Renal cortical epithelial cell (primary cell): ENCODE data around the gene ABCG1. TPM values are rescaled to one million over a fixed set of nuclear protein-coding genes. Genes with fewer than 3 reads are reported as not detected.
A peak's percentile ranks its signal among the peaks of the same experiment; 100 is the strongest.

Experiments
- DNase-seq: peaks from one replicate; pipeline ENCODE4 v3.0.0-alpha.2; 2011; ENCODE audit warnings: low read depth
- total RNA-seq: library from RNA; depleted of rRNA; stranded (reverse); fragments of >200 nt; gene quantifications from 2 replicates; pipeline ENCODE4 v1.2.3, GENCODE V29; 2014

Gene ABCG1
- total RNA-seq, 1 donor from 2014 or later: 0.85 TPM

DNA sequence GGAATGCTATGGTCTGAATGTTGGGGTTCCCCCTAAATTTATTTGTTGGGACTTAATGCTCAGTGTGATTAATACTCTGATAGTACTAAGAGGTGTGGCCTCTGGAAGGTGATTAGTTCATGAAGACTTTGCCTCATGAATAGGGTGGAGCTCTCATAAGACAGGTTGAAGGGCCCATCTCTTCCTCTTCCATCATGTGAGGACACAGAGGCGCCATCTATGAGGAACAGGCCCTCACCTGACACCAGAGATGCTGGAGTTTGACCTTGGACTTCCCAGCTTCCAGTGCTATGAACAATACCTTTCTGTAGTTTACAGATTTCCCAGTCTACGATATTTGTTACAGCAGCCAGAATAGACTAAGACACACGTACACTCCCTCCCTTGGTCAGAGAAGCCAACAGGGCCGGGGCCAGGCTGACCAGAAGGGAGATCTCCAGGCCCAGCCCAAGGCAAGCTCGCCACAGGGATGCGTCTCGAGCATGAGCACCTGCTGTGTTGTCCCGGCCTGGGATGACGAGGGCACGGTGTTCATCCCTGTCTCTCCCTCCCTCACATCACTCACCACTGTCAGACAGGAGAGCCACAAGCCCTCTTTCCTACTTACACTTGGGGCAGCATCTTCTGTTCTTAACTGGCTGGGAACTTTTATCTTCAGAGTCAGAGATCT lies 4.7 kb upstream of the ABCG1 start:
- no peak for DNase-seq

DNA sequence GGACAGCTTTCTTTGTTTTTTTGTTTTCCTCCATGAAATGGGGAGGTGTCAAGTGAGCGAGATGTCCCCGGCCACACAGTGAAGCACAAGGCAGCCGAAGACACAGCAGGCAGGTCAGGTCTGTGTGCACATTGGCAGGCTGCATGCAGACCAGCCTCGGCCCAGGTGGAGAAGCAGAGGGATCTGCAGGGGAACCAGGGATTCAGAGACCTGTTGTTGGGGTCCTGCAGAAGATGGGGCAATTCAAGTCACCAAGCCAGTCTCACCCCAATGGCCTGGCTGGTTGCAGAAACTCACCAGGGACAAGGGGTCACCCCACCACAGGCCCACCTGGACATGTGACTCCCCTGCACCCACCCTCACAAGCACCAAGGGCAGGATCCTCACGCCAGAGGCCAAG lies 4.0 kb upstream of the ABCG1 start:
- DNase-seq: no peak

DNA sequence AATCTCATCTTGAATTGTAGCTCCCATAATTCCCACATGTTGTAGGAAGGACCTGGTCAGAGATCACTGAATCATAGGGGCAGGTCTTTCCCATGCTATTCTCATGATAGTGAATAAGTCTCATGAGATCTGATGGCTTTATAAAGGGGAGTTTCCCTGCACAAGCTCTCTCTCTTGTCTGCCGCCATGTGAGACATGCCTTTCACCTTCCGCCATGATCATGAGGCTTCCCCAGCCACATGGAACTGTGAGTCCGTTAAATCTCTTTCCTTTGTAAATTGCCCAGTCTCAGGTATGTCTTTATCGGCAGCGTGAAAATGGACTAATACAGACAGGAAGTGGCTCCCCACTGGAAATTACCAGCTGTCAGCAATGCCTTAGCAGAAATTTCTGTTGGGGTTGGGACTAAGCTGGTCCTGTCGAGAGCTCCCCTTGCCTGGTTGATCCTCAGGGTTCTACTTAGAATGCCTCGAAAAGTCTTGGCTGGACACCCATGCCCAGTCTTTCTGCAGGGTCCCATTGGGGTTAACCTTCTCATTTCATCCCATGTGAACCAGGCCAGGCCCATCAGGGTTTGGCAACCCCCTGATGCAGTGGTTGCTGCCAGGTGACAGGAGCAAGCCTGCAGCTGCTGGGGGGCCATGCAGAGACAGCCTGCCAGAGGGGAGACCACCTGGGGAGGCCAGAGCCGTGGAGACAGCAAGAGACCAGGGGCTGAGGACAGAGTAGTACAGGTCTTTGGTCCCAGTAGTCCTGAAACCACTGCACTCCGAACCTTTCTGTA lies 2.8 kb upstream of the ABCG1 start:
- no peak for DNase-seq

DNA sequence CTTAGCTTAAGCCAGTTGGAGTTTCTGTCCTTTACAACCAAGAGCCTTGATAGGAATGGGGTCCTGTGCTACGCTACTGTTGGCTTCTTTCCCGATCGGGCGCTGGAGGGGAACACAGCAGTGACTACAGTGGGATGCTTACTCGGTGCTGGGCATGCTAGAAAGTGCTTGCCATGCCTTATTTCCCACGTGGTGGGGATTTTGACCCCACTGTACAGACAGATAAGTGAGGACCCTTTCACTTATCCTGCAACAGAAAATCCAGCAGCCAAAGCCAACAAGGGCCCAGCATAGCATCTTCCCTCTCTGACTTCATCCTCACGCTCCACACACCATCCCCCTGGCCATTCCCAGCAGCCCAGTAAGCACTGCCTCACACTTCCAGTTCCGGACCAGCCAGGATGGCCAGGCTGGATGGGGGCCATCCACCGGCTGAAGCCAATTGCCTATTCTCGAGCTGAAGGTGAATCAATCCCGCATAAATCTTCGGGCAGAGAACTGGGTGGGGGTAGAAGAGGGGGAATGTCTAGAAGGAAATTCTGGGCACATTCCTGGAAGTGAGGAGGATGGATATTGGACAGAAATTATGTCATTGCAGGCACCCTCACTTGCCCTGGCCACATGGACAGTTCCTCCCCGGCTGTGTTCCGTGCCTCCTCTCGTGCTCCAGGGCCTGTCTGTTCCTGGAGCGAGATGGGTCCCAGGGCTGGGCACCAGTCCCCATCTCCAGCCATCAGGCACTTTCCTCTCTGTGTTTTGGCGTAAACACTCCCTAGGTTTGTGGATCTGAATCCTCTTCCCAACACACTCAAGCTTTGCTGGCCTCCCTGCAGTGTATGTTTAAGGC lies 2.0 kb upstream of the ABCG1 start:
- no peak for DNase-seq

DNA sequence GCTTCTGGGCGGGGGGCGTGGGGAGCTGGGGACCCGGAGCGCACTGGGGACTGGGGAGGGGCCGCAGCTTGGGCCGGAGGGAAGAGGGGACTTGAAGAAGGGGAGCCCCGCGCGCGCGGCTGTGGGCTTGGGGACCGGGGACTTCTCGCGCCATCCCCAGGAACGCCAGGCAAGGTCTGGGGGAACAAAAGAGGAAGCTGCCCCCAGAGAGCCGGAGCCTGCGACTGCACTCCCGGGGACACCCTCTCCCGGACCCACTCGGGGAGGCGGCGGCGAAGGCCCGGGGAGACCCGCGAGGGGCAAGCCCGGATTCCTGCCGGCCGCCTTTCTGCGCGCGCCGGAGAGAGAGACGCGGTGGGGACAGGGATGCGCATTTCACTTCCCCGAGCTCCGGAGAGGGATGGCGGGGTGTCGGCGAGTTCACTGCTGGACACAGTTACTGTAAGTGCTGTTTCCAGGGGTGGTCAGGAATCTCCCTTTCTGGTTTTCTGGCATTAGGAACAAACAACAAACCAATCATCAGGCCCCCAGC lies 732 bp downstream of the ABCG1 start:
- no peak for DNase-seq

DNA sequence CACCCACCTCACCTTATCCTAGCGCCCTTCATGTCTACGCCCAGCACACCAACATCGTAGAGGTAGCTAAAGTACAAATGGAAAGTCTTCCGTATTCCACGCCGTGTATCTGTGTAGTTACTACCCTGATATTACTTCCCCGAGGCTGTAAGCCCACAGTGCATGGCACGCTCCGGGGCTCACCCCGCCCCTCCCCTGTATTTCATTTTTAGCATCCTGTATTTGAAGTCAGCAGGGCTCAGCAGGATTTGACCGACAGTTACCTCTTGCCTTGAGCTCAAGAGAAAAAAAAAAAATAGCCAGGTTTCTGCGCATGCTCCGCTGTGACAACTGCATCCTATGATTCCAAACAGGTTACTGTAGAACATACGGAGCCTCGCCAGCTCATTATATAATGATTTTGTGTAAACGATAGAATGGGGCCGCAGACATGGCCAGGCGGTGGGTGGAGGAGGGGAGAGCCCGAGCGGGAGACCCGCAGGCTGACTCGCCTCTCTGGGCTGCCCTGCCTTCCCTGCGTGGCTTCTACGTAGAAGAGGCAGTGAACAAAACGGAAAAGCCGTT lies 1.3 kb downstream of the ABCG1 start:
- DNase-seq: peak; percentile 70

DNA sequence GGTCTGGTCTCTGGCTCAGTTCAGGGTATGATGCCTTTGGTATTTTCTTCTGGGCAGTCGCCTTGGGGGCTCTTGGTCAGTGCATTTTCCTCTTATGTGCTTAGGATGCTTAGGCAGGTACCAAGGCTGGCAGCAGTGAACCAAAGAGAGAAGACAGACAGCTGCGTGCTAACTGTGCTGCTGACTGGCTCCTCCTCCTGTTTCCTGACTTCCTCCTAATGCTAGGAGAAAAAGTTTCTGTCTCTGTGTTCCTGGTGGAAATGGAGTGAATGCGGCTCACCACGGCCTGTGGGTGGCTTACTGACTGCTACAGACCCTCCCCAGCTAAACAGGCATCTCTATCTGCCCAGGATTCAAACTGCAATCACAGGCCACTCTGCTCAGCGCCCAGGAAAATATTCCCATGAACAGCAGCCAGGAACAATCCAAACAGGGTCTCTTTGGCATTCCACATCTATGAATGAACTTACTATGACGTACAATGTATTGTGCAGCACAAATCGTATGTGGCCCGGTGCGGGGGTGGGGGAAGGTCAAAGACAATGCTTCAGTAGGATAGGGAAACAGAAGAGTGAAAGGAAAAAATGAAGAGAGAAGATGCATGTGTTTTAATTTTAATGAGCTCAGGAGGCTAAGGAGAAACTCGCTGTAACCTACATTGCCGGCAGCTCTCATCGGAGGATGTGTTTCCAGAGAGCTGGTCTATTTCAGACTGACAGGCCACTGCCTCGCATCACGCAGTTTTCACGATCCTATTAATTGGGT lies 2.8 kb downstream of the ABCG1 start:
- DNase-seq: no peak

DNA sequence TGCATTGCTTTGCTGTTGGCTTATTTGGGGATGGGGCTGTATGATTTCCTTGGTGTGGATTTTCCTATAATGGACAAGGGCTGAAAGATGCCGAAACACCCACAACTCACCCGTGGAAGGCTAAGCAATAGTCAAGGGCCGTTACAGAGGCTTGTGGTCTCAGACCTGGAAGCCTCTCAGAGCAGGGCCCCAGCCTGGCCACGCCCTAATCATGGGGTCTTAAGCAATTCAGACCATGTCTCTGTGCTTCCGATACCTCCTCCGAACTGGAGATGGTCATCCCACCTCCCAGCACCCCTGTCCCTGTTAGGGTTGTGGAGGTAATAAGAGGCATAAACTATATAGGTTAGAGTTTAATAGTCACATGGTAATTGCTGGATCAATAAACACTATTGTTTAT lies 3.4 kb downstream of the ABCG1 start:
- DNase-seq: no peak

DNA sequence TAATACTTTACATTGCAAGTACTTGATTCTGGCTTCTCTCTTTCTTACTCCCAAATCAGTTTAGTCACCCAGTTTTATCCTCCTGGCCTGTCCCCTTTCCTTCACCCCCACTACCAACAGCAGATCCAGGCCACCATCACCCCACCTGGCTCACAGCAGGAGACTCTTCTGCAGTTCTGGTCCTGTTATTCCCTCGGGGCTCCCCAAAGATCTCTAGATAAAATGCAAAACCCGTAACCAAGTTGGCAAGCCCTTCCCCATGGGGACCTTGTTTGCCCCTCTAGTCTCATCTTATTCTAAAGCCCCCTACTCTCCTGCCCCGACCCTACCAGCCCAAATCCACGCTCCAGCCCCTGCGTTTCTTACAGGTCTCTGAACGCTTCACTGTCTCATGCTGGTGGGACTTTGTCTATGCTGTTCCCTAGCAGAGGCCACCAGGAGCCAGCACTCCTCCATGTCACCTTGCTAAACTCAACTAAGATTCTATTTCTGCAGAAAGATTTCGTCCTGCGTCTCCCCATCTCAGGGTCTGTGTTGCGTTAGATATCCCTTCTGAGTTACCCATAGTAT lies 4.0 kb downstream of the ABCG1 start:
- DNase-seq: no peak

DNA sequence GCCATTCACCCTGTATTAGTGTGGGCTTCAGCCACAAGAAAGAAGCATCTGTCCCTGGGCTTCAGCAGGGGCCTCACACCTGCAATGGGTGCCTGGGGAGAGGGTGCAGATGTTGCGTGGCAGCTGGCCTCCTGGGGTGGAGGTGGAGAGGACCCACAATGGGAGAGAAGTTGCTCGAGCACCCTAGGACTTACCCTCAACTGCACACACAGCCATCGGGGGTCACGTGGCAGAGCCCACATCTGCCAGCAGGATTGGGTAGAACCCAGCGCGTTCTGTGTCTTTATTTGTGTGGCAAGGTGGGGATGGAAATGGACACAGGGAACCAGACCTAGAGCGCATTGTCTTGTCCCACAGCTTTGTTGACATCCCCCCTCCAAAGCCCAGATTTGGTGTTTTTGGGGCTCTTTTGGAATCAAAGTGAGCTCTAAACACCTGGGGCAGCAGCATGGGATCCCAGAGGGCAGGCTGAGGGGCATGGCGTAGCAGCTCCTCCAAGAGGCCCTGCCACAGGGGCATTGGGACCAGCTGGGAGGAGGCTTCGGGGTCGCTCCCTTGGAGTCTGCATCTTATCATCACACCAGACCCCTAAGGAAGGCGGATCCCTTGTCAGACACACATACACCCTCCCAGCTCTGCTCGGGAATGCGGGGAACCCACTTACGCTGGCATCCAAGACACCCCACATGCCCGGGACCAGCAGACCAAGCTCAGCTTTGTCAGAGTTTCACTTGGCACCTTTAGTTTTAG lies 5.1 kb downstream of the ABCG1 start:
- DNase-seq: no peak

DNA sequence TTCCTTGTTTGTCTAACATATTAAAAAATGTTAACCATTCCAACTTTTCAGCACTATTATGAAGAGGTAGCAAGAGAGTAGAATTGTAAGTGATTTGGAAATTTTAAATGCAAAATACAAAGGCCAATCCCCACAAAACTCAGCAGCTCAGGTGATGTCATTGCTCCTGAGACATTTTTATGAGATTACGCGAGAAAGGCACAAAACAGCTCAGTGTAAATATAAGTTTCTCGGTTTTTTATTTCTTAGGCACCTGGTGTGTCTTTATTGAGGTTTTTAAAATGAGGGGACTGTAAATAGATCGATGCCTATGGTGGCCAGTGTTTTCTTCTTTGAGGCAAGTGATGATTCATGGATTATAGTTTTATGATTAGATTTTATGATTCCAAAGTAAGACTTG lies 6.1 kb downstream of the ABCG1 start:
- DNase-seq: no peak

DNA sequence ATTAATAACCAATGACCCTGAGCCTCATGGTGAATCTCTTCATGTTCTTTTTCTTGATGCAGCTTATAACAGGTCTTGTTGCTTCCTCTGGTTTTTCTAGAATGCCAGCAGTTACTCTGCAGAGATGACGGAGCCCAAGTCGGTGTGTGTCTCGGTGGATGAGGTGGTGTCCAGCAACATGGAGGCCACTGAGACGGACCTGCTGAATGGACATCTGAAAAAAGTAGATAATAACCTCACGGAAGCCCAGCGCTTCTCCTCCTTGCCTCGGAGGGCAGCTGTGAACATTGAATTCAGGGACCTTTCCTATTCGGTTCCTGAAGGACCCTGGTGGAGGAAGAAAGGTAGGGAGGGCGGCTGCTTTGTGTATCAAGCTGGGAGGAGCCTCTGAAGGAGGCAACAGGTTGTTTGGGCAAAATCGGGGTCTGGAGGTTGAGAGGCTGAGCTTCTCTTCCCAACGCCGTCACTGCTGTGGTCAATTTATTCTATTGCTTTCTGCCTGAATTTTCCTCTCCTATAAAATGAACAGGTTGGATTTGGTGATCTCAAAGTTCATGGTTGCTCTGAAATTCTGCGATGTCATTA lies 6.7 kb downstream of the ABCG1 start:
- DNase-seq: no peak

DNA sequence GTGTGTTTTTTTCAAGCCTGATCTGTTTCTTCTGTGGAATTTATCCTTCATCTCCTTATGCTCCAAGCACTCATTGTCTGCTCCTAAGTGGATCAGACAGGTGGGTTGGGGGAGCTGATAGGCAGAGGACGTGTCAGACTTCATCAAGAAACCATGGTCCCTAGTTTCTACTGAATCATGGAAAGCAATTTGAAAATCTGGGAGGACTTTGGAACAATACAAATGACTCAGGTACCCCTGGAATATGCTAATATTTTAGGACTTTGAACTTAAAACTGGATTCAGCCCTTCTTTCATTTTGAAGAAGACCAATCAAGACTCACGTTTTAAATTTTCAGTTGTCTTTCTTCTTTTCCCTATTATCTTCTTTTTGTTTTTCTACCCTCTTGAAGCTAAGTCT lies 7.7 kb downstream of the ABCG1 start:
- DNase-seq: no peak

DNA sequence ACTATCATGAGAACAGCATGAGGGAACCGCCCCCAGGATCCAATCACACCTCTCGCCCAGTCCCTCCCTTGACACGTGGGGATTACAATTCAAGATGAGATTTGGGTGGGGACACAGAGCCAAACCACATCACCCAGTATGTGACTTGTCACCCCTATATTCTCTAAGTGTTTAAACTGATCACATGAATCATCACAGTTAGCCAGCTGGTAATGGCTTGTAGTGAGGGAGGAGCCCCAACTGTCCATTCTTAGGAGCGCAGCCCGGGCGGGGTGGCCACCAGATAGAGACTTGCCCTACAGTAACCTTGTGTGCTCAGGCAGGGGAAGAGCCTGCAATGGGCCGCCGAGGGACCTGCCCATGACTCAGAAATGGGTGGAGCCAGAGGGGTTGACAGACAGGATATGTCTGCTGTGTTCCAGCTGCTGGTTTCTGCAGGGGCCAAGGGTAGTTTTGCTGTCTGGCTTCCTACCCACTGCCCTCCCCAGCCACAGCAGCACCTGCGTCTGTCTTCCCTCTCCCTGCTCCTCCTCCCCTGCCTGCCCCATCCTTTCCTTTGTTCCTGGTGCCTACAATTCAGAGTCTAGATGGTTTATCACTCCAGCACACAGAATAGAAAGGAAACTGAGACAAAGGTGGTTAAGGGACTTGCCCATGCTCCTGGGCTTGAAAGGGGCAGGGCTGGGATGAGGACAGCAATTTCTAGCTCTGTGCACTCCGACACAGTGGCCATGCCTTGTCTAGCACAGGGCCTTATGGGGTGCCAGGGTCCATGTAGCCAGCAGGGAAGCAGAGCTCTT lies 9.2 kb downstream of the ABCG1 start:
- peak; percentile 71 for DNase-seq

DNA sequence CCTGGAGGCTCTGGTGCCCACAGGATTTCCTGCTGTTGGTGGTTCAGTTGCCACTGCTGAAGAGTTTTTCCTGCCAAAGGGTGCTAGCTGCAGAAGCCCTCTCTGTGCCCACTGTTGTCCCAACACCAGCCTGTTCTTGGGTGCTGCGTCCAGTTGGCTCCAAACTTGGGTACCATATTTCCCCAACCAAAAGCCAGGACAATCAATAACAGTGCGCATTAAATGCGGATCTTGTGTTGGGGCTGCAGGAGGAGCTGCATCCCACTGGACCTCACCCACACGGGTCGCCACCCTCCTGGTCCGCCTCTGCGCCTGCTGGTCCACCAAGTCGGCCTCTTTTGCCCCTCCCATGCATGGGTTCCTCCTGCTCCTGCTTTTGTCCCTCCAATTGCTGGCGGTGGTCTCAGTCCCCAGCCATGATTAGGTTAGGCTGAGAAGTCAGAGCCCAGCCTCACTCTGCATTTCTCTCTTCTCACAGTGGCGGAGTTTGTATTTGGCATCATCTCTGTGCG lies 9.8 kb downstream of the ABCG1 start:
- no peak for DNase-seq

DNA sequence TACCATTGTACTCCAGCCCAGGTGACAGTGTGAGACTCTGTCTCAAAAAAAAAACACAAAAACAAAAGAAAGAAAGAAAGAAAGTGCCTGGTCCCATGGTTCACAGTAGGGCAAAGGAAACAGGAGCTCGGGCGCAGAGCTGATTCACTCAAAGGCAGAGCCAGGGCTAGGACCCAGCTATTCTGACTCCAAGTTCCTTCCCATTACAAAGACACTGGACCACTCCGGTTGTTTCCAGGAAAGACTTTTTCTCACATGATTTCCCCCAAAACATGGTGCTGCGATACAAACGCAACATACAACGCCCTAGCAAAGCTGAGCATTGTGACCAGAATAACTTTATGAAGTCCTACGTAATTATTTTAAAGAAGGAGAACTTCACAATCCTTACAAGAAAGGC lies 10.7 kb downstream of the ABCG1 start:
- no peak for DNase-seq

DNA sequence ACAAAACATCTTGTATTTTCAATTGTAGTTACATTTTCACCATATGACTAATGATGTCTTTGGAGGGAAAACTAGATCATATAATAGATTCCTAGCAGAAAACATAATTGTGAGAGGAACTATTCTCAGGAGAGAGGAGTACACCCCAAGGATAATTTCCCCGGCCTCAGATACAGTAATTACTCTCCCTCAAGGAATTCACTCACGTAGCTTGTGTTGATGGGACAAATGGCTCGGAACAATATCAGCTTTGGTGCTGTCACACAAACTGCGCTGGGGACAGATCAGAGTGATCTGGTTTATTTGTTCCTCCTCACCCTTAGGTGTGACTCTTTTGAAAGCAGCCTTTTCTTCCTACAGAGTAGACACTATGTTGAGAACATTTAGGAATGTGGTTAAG lies 11.2 kb downstream of the ABCG1 start:
- no peak for DNase-seq

DNA sequence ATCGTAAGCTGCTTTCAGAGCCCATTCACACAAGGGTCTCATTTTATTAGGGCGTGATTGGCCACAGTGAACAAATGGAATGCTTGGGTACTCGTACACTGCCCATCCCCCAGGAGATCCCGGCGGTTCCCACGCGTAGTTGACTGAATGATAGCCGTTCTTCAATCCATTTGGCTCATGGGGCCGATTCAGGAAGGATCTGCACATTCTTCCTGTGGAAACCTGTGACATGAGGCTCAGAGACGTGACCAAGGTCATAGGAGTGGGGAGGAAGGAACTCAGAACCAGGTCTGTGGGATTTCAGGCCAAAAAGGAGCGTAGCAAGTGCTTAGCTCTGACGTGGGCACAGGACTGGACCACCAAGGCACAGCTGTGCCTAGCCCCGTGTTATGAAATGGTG lies 11.7 kb downstream of the ABCG1 start:
- DNase-seq: no peak

DNA sequence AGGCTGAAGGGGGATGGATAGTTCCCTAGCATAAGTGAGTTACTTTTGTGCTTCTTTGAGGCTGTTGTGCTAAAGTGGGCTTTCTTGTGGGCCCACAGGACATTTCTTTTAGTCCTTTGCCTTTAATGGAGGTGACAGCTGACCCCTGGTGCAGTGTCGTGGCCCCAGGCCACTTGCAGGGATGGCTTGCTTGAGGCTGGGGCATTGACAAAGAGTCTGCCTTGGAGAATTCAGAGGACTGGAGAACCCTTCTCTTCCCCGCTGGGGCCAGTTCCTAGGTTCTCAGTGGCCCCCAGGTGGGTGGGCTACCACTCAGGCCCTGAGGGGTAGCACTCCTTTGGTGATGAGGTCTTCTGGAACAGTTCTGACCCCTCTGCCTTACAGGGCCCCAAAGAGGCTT lies 12.8 kb downstream of the ABCG1 start:
- no peak for DNase-seq
